Measurements from ENCODE around the gene SCYL2. TPM values are rescaled to one million over a fixed set of nuclear protein-coding genes. Genes with fewer than 3 reads are reported as not detected.

The SCYL2 gene
- total RNA-seq, 2 experiments from 2014 or later: 25.9 to 29.3 TPM

DNA sequence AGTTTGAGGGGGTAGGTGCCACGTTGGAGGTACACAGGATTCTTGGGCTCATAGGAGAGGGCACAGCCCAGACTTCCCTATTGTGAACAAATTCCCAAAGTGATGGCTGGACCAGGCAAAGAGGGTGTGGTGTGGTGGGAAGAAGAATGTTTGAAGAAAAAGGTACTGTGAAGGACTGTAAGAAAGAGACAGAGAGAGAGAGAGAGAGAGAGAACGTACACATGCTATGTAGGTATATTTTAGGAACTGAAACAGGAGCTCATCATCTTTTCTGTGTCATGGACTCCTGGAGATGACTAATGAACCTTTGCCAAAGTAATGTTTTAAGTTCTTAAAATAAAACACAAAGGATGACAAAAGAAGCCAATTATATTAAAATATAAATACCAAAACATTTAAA is 114.4 kb downstream of the SCYL2 start:
- DNase-seq: no peak
- no peaks in the 10 kb centered on the region for H3K36me3 Mint-ChIP-seq (ENCODE audit: low read depth)
- H3K4me3 Mint-ChIP-seq: no peak overlapping the region
- no peak for ATAC-seq
- no peaks in the 10 kb centered on the region for H3K9me3 Mint-ChIP-seq (ENCODE audit: low read depth)
- peaks cover 2% of the 10 kb centered on the region for H3K27me3 Mint-ChIP-seq
- CTCF ChIA-PET: no interaction called here
- intact Hi-C loops (cut with DNase I, micrococcal nuclease): no loop called here
- H3K4me1 Mint-ChIP-seq: no peaks in the 10 kb centered on the region
- POLR2A ChIA-PET: no interaction called here
- H3K27ac Mint-ChIP-seq: no peak overlapping the region

DNA sequence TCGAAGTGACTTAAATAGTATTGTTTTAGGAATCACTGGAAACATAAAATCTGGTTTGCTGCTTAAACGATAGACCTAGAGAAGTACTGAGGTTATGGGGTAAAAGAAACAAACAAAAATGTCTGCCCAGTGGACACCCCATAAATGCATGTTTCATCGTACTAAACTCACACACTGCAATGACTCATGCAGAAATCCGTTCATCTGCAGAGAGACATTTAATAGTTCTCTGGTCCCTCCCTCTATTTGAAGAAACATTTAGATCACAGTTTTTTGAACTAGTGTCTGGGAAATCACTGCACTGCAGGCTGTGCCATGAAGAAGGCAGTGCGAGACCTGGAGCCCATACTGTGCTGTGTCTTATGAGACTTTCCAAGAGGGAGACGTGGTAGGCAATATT is 115.4 kb downstream of the SCYL2 start:
- ATAC-seq: no peak
- POLR2A ChIA-PET: no interaction called here
- no peak overlapping the region for H3K27ac Mint-ChIP-seq
- no peak for DNase-seq
- H3K27me3 Mint-ChIP-seq: peaks cover 2% of the 10 kb centered on the region
- no peak overlapping the region for H3K4me3 Mint-ChIP-seq
- intact Hi-C loops (cut with DNase I, micrococcal nuclease): no loop called here
- H3K9me3 Mint-ChIP-seq (ENCODE audit: low read depth): no peaks in the 10 kb centered on the region
- no peaks in the 10 kb centered on the region for H3K4me1 Mint-ChIP-seq
- CTCF ChIA-PET: interaction anchor here (1.6 kb wide), 1 partner anchor 22 kb away, joined by 5 read pairs; no protein-coding TSS in a partner anchor
- H3K36me3 Mint-ChIP-seq (ENCODE audit: low read depth): no peaks in the 10 kb centered on the region

DNA sequence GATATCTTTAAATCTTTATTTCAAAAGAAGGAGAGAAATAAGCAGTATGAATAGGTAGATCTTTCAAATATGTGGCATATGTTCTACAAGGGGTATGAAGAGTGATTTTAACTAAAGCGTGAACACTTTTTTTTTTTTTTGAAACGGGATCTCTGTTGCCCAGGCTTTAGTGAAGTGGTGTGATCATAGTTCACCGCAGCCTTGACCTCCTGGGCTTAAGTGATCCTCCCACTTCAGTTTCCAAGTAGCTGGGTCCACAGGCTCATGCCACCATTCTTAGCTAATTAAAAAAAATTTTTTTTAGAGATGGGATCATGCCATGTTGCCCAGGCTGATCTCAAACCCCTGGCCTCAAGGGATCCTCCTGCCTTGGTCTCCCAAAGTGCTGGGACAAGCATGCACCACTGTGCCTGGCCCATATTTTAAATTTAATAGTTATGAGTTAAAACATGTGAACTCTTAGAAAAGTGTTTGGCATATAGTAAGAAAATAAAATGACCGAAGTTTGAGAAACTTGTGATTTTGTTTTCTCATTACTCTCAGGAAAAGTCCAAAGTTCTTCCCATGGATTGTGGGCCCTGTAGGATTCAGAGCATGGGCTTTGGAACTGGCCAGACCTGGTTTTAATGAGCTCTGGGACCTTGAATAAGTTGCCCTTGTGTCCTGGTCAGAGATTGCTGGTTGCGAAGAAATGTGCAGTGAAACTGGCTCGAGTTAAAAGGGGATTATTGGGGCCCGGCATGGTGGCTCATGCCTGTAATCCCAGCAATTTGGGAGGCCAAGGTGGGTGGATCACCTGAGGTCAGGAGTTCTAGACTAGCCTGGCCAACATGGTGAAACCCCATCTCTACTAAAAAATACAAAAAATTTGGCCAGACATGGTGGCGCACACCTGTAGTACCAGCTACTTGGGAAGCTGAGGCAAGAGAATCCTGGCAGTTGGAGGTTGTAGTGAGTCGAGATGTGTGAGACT is 116.9 kb downstream of the SCYL2 start:
- no peaks in the 10 kb centered on the region for H3K4me1 Mint-ChIP-seq
- CTCF ChIA-PET: interaction anchor here (1.6 kb wide), 1 partner anchor 20 kb away, joined by 5 read pairs; no protein-coding TSS in a partner anchor
- no peak overlapping the region for H3K4me3 Mint-ChIP-seq
- POLR2A ChIA-PET: interaction anchor here (0.6 kb wide), 1 partner anchor 77 kb away, joined by 3 read pairs; no protein-coding TSS in a partner anchor
- DNase-seq: no peak
- H3K36me3 Mint-ChIP-seq (ENCODE audit: low read depth): no peaks in the 10 kb centered on the region
- H3K9me3 Mint-ChIP-seq (ENCODE audit: low read depth): no peaks in the 10 kb centered on the region
- intact Hi-C loops (cut with DNase I, micrococcal nuclease): no loop called here
- H3K27me3 Mint-ChIP-seq: peaks cover 6% of the 10 kb centered on the region
- no peak overlapping the region for H3K27ac Mint-ChIP-seq
- no peak for ATAC-seq

DNA sequence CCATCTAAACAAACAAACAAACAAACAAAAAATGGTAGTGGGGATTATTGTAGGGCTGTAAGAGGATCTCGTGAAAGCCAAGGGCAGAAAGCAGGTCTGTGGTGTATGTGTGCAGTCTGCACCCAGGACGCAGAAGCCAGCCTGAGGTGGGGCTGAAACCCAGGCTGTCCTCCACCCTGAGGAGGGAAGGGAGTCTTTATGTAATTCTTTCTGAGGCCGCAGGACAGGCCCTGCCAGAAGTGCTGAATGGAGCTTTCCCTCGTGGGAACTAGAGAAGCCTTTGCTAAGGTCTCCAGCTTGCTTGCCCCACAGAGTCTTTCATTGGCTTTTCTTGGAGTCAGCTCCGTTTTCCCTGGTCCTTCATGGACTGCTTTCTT is 117.6 kb downstream of the SCYL2 start:
- H3K36me3 Mint-ChIP-seq (ENCODE audit: low read depth): no peaks in the 10 kb centered on the region
- ChIA-PET POLR2A (no interaction called here), CTCF (no interaction called here)
- H3K4me3 Mint-ChIP-seq: no peak overlapping the region
- DNase-seq (no peak), ATAC-seq (no peak)
- intact Hi-C loops (cut with DNase I, micrococcal nuclease): no loop called here
- no peaks in the 10 kb centered on the region for H3K9me3 Mint-ChIP-seq (ENCODE audit: low read depth)
- no peak overlapping the region for H3K27ac Mint-ChIP-seq
- no peaks in the 10 kb centered on the region for H3K4me1 Mint-ChIP-seq
- peaks cover 6% of the 10 kb centered on the region for H3K27me3 Mint-ChIP-seq

DNA sequence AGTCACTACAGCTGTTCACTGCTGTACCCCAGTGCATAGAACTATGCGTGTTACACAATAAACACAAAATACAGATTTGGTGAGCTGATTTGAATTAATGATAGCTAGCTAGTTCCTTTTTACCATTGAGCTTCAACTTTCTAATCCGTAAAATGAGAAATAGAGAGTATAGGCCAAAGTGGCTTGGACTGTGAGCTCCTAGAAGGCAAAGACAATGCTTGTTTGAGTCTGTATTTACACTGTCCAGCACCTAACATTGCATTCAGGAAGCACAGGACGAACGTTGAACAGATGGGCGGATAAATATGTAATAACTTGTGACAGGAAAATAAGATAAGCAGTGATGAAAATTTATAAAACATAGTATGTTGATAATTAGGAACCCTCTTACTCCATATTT is 121.4 kb downstream of the SCYL2 start:
- H3K4me1 Mint-ChIP-seq: no peaks in the 10 kb centered on the region
- DNase-seq (no peak), ATAC-seq (no peak)
- intact Hi-C loops (cut with DNase I, micrococcal nuclease): no loop called here
- CTCF ChIA-PET: no interaction called here
- peaks cover 4% of the 10 kb centered on the region for H3K27me3 Mint-ChIP-seq
- H3K4me3 Mint-ChIP-seq: no peak overlapping the region
- no peak overlapping the region for H3K27ac Mint-ChIP-seq
- no peaks in the 10 kb centered on the region for H3K36me3 Mint-ChIP-seq (ENCODE audit: low read depth)
- no peaks in the 10 kb centered on the region for H3K9me3 Mint-ChIP-seq (ENCODE audit: low read depth)
- POLR2A ChIA-PET: no interaction called here

Other genes starting within 250 kb of the SCYL2 start
- 10 to 100 TPM; 39.5 to 48.7 TPM for gene BLTP3B, start 124.3 kb upstream of the SCYL2 start, total RNA-seq
- 10 to 100 TPM; 21.6 to 37.3 TPM for gene ACTR6, start 66.4 kb upstream of the SCYL2 start, total RNA-seq
- gene DEPDC4, start 98 bp upstream of the SCYL2 start, total RNA-seq: 1 to 10 TPM; 2.9 to 4.2 TPM
- not detected for gene SLC17A8, start 89.9 kb downstream of the SCYL2 start, total RNA-seq
- not detected for gene NR1H4, start 206.7 kb downstream of the SCYL2 start, total RNA-seq

Measured in activated CD4-positive, alpha-beta T cell treated with anti-CD3 and anti-CD28 coated beads for 36 hours (primary cell).